Osteoblast (primary cell): ENCODE measurements around the gene IST1. TPM values are rescaled to one million over a fixed set of nuclear protein-coding genes. Genes with fewer than 3 reads are reported as not detected.

ENCODE experiments used
- DNase-seq: peaks from one replicate; pipeline ENCODE4 v3.0.0; 2011; ENCODE audit warnings: low spot score, mixed read lengths; ENCODE audit not compliant: insufficient read length; ENCODE audit errors: missing footprints
- H2AFZ ChIP-seq: 2 replicates; pipeline ENCODE4 v1.6.0; 2011; ENCODE audit warnings: mild to moderate bottlenecking, low read length
- H3K27ac ChIP-seq: 2 replicates; pipeline ENCODE4 v1.5.1; 2011; ENCODE audit warnings: mild to moderate bottlenecking, low read depth, low read length, moderate library complexity
- H3K27me3 ChIP-seq: 2 replicates; pipeline ENCODE4 v1.6.0; 2012; ENCODE audit warnings: mild to moderate bottlenecking, control low read depth, inconsistent platforms, low read length, moderate library complexity; ENCODE audit not compliant: insufficient read depth
- H3K36me3 ChIP-seq: 2 replicates; pipeline ENCODE4 v1.5.1; 2011; ENCODE audit warnings: mild to moderate bottlenecking, low read length, control low read depth, moderate library complexity; ENCODE audit not compliant: insufficient read depth
- H3K4me1 ChIP-seq: 2 replicates; pipeline ENCODE4 v1.5.1; 2011; ENCODE audit warnings: mild to moderate bottlenecking, low read length, control low read depth, moderate library complexity; ENCODE audit not compliant: insufficient read depth
- H3K4me2 ChIP-seq: 2 replicates; pipeline ENCODE4 v1.6.0; 2011; ENCODE audit warnings: mild to moderate bottlenecking, low read length; ENCODE audit not compliant: insufficient read depth
- H3K4me3 ChIP-seq: fragments of 200-600 bp; sonication (generic); 3 replicates; pipeline ENCODE4 v1.5.1; 2012; ENCODE audit warnings: mild to moderate bottlenecking, low read length, inconsistent platforms; ENCODE audit not compliant: insufficient read depth
- H3K79me2 ChIP-seq: 2 replicates; pipeline ENCODE4 v1.6.0; 2012; ENCODE audit warnings: mild to moderate bottlenecking, low read length, control low read depth, inconsistent platforms; ENCODE audit not compliant: insufficient read depth
- H3K9me3 ChIP-seq: 2 replicates; pipeline ENCODE4 v1.5.1; 2011; ENCODE audit warnings: low read depth, low read length, control low read depth
- H4K20me1 ChIP-seq: 2 replicates; pipeline ENCODE4 v1.6.0; 2012; ENCODE audit warnings: mild to moderate bottlenecking, low read length, control low read depth; ENCODE audit not compliant: insufficient read depth
- total RNA-seq: library from RNA; depleted of rRNA; stranded (reverse); fragments of >200 nt; gene quantifications from 2 replicates; pipeline ENCODE4 v1.2.3, GENCODE V29; 2012
- TF ChIP-seq, protein P1 (sequence below): IDR thresholded peaks from 2 replicates; pipeline ENCODE4 v1.5.1; 2011; ENCODE audit warnings: mild to moderate bottlenecking, low read depth, low read length, moderate library complexity; ENCODE audit errors: extremely low read depth

IST1 gene
- total RNA-seq, 1 donor, result 229 TPM

DNA sequence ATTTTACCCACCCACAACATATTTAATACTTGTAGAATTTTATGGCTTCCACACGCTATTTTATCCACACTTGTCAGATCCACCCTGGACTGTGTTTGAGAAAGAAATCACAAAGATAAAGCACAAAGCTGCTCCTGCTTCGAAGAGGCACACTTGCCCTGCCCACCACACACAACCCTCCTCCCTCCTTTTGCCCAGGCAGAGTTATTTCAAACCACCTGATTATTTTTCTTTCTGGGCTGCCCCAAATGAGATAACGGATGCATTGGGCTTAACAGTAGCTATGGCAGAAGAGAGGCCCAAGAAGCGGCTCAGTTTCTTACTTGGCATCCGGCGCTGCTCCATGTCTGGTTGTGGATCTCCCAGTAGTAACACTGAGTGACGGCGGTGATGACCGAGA is 77.7 kb downstream of the IST1 start:
- Histone ChIP-seq H3K79me2 (no peaks in the 10 kb centered on the region), H3K4me1 (no peaks in the 10 kb centered on the region), H3K4me2 (no peak overlapping the region), H2AFZ (peak overlapping the region; percentile 19), H3K27ac (no peak overlapping the region), H3K9me3 (no peaks in the 10 kb centered on the region), H4K20me1 (no peaks in the 10 kb centered on the region), H3K27me3 (no peaks in the 10 kb centered on the region), H3K4me3 (no peak overlapping the region), H3K36me3 (no peaks in the 10 kb centered on the region)
- no peak for DNase-seq
- TF ChIP-seq, protein P1, sequence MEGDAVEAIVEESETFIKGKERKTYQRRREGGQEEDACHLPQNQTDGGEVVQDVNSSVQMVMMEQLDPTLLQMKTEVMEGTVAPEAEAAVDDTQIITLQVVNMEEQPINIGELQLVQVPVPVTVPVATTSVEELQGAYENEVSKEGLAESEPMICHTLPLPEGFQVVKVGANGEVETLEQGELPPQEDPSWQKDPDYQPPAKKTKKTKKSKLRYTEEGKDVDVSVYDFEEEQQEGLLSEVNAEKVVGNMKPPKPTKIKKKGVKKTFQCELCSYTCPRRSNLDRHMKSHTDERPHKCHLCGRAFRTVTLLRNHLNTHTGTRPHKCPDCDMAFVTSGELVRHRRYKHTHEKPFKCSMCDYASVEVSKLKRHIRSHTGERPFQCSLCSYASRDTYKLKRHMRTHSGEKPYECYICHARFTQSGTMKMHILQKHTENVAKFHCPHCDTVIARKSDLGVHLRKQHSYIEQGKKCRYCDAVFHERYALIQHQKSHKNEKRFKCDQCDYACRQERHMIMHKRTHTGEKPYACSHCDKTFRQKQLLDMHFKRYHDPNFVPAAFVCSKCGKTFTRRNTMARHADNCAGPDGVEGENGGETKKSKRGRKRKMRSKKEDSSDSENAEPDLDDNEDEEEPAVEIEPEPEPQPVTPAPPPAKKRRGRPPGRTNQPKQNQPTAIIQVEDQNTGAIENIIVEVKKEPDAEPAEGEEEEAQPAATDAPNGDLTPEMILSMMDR, result no peak

DNA sequence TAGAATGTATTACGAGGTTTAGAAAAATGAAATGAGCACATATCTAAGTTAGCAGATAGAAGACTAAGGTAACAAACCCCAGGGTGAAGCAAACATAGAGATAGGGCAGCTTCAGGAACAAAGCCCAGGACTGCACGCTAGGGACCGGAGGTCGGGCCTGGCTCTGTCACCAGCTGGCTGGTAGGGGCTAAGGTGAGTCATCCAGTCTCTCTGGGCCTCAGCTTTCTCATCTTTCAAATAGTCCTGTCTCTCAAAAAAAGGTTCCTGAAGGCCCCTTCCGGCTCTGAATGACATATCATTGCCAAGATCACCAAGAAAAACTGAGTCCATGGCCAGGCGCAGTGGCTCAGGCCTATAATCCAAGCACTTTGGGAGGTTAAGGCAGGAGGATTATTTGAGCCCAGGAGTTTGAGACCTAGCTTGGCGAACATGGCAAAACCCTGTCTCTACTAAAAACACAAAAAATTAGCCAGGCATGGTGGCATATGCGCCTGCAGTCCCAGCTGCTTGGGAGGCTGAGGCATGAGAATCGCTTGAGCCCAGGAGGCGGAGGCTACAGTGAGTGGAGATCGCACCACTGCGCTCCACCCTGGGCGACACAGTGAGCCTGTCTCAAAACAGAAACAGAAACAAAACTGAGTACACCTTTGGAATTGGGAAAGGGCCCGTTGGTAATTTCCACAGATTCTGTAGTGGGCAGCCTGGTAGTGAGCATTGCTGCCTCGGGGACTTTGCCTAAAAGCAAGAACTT is 78.9 kb downstream of the IST1 start:
- Histone ChIP-seq H4K20me1 (no peaks in the 10 kb centered on the region), H3K27me3 (no peaks in the 10 kb centered on the region), H3K36me3 (no peaks in the 10 kb centered on the region), H3K4me3 (no peak overlapping the region), H3K9me3 (no peaks in the 10 kb centered on the region), H2AFZ (no peak overlapping the region), H3K79me2 (no peaks in the 10 kb centered on the region), H3K27ac (no peak overlapping the region), H3K4me1 (no peaks in the 10 kb centered on the region), H3K4me2 (no peak overlapping the region)
- TF ChIP-seq, protein P1, result no peak
- DNase-seq, result no peak

Other genes with a start within 250 kb of the IST1 start
- 11.2 and 12.7 TPM in 2 replicates for gene PHLPP2, start 170.8 kb upstream of the IST1 start, total RNA-seq
- 82.5 and 104 TPM in 2 replicates for gene AP1G1, start 86.7 kb upstream of the IST1 start, total RNA-seq
- gene ATXN1L, start 49.6 kb upstream of the IST1 start, total RNA-seq, result 13.6 and 15.9 TPM in 2 replicates
- gene ZNF821, start 11.3 kb upstream of the IST1 start, total RNA-seq, result 7.1 and 12.3 TPM in 2 replicates
- gene PKD1L3, start 104.9 kb downstream of the IST1 start, total RNA-seq, result not detected in 2 replicates
- 3.2 and 4.7 TPM in 2 replicates for gene DHODH, start 113.2 kb downstream of the IST1 start, total RNA-seq
- gene HP, start 159.0 kb downstream of the IST1 start, total RNA-seq, result not detected in 2 replicates
- not detected in 2 replicates for gene HPR, start 167.7 kb downstream of the IST1 start, total RNA-seq
- gene TXNL4B, start 198.1 kb downstream of the IST1 start, total RNA-seq, result 9.1 and 12.3 TPM in 2 replicates
- gene DHX38, start 198.3 kb downstream of the IST1 start, total RNA-seq, result 51.4 and 52.7 TPM in 2 replicates